Trophoblast cell (in vitro differentiated cells and primary cell): Measurements from ENCODE around the gene CRTC1.
A peak's percentile ranks its signal among the peaks of the same experiment; 100 is the strongest.

Experiments
- DNase-seq, 2 donors: peaks; one replicate each; pipeline ENCODE4 v3.0.0-alpha.2; 2016
- H2AFZ ChIP-seq: 2 replicates; pipeline ENCODE4 v1.6.1; 2013; ENCODE audit warnings: low read length, moderate library complexity, mild to moderate bottlenecking; ENCODE audit not compliant: insufficient read depth, poor library complexity
- H2AK5ac ChIP-seq: 2 replicates; pipeline ENCODE4 v1.6.1; 2013; ENCODE audit warnings: mild to moderate bottlenecking, low read length
- H2BK120ac ChIP-seq: 2 replicates; pipeline ENCODE4 v1.6.1; 2013; ENCODE audit warnings: low read length, mild to moderate bottlenecking, moderate library complexity; ENCODE audit not compliant: insufficient read depth, poor library complexity
- H2BK12ac ChIP-seq: 2 replicates; pipeline ENCODE4 v1.6.1; 2013; ENCODE audit warnings: mild to moderate bottlenecking, low read length, moderate library complexity
- H2BK5ac ChIP-seq: 2 replicates; pipeline ENCODE4 v1.6.1; 2013; ENCODE audit warnings: low read length, low read depth, moderate library complexity, mild to moderate bottlenecking; ENCODE audit not compliant: poor library complexity
- H3K14ac ChIP-seq: 2 replicates; pipeline ENCODE4 v1.6.1; 2013; ENCODE audit warnings: mild to moderate bottlenecking, low read length
- H3K18ac ChIP-seq: 2 replicates; pipeline ENCODE4 v1.6.1; 2013; ENCODE audit warnings: mild to moderate bottlenecking, low read length
- H3K23ac ChIP-seq: 2 replicates; pipeline ENCODE4 v1.6.1; 2013; ENCODE audit warnings: low read length
- H3K27ac ChIP-seq: 2 replicates; pipeline ENCODE4 v1.5.1; 2013; ENCODE audit warnings: low read depth, mild to moderate bottlenecking, inconsistent platforms, low read length, moderate library complexity
- H3K27me3 ChIP-seq: 2 replicates; pipeline ENCODE4 v1.6.1; 2013; ENCODE audit warnings: inconsistent platforms, mild to moderate bottlenecking, low read length, moderate library complexity; ENCODE audit not compliant: insufficient read depth
- H3K36me3 ChIP-seq, 2 experiments: 1 replicate in 1 of 2; 2 replicates in 1 of 2; pipeline ENCODE4 v1.6.1; 2013; ENCODE audit warnings: low read length in 2 of 2, mild to moderate bottlenecking in 2 of 2, moderate library complexity in 1 of 2; ENCODE audit not compliant: insufficient read depth in 2 of 2, control insufficient read depth in 1 of 2
- H3K4ac ChIP-seq: 2 replicates; pipeline ENCODE4 v1.6.1; 2013; ENCODE audit warnings: low read depth, mild to moderate bottlenecking, low read length, moderate library complexity
- H3K4me1 ChIP-seq, 2 experiments: 1 replicate in 1 of 2; 2 replicates in 1 of 2; pipeline ENCODE4 v1.6.1; 2013; ENCODE audit warnings: low read length in 2 of 2, mild to moderate bottlenecking in 2 of 2, moderate library complexity in 1 of 2; ENCODE audit not compliant: insufficient read depth in 2 of 2, control insufficient read depth in 1 of 2
- H3K4me2 ChIP-seq: 2 replicates; pipeline ENCODE4 v1.6.1; 2013; ENCODE audit warnings: inconsistent platforms, mild to moderate bottlenecking, low read length, moderate library complexity
- H3K4me3 ChIP-seq: 2 replicates; pipeline ENCODE4 v1.5.1; 2013; ENCODE audit warnings: mild to moderate bottlenecking, low read depth, low read length, inconsistent platforms
- H3K79me1 ChIP-seq: one replicate; pipeline ENCODE4 v1.6.1; 2013; ENCODE audit warnings: low read length
- H3K79me2 ChIP-seq: 2 replicates; pipeline ENCODE4 v1.6.1; 2013; ENCODE audit warnings: low read length, mild to moderate bottlenecking; ENCODE audit not compliant: control insufficient read depth, insufficient read depth, poor library complexity
- H3K9ac ChIP-seq: 2 replicates; pipeline ENCODE4 v1.6.1; 2013; ENCODE audit warnings: mild to moderate bottlenecking, low read length
- H3K9me3 ChIP-seq: 2 replicates; pipeline ENCODE4 v1.6.1; 2013; ENCODE audit warnings: low read depth, mild to moderate bottlenecking, control low read depth, inconsistent platforms, low read length; ENCODE audit not compliant: insufficient read depth
- H4K12ac ChIP-seq: 2 replicates; pipeline ENCODE4 v1.6.1; 2013; ENCODE audit warnings: low read depth, mild to moderate bottlenecking, low read length, moderate library complexity
- H4K8ac ChIP-seq: 2 replicates; pipeline ENCODE4 v1.6.1; 2013; ENCODE audit warnings: low read depth, mild to moderate bottlenecking, low read length, moderate library complexity
- H4K91ac ChIP-seq: one replicate; pipeline ENCODE4 v1.6.1; 2013; ENCODE audit warnings: low read depth, mild to moderate bottlenecking, low read length, moderate library complexity
- WGBS: extraction: QIAGEN DNeasy Blood & Tissue Kit; methylation state at CpG from one replicate; pipeline ENCODE4 v1.1.7; 2013; ENCODE audit warnings: missing lambda C conversion rate; ENCODE audit not compliant: insufficient read length, insufficient coverage; ENCODE audit errors: extremely low coverage; 5-methylcytosine and 5-hydroxymethylcytosine counted together

Gene CRTC1

DNA sequence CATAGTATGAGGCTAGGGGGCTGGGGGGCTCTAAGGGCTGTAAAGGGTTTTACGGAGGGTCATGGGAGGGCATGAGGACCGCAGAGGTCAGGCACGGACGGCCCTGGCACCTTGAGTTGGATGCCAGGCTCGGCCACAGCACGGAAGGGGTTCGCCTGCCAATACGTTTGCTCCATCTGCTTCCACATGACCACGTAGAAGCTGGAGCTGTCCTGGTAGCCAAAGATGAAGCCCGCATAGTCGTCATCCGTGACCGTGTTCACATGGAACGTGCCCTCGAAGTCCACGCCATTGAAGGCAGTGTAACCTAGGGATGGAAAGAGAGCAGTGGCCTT, 101.3 kb downstream of the CRTC1 start:
- Histone ChIP-seq H2BK12ac (no peak overlapping the region), H3K9me3 (peaks cover 24% of the 10 kb centered on the region), H3K36me3 (no peaks in the 10 kb centered on the region), H2BK5ac (no peak overlapping the region), H4K12ac (no peak overlapping the region), H3K27me3 (peaks cover 40% of the 10 kb centered on the region), H4K8ac (no peak overlapping the region), H2AK5ac (no peak overlapping the region), H3K4ac (no peak overlapping the region), H3K79me2 (no peaks in the 10 kb centered on the region), H2BK120ac (no peak overlapping the region), H3K4me1 (no peaks in the 10 kb centered on the region), H3K79me1 (no peaks in the 10 kb centered on the region), H3K27ac (no peak overlapping the region), H3K23ac (no peak overlapping the region), H4K91ac (no peak overlapping the region), H3K4me2 (no peak overlapping the region), H3K14ac (no peak overlapping the region), H3K9ac (no peak overlapping the region), H3K4me3 (no peak overlapping the region), H3K18ac (no peak overlapping the region), H2AFZ (no peak overlapping the region)
- DNase-seq, result peak in 1 of 2 donors; percentile 41
- WGBS, result no CpG with 5 or more reads among the region's 16 CpGs

DNA sequence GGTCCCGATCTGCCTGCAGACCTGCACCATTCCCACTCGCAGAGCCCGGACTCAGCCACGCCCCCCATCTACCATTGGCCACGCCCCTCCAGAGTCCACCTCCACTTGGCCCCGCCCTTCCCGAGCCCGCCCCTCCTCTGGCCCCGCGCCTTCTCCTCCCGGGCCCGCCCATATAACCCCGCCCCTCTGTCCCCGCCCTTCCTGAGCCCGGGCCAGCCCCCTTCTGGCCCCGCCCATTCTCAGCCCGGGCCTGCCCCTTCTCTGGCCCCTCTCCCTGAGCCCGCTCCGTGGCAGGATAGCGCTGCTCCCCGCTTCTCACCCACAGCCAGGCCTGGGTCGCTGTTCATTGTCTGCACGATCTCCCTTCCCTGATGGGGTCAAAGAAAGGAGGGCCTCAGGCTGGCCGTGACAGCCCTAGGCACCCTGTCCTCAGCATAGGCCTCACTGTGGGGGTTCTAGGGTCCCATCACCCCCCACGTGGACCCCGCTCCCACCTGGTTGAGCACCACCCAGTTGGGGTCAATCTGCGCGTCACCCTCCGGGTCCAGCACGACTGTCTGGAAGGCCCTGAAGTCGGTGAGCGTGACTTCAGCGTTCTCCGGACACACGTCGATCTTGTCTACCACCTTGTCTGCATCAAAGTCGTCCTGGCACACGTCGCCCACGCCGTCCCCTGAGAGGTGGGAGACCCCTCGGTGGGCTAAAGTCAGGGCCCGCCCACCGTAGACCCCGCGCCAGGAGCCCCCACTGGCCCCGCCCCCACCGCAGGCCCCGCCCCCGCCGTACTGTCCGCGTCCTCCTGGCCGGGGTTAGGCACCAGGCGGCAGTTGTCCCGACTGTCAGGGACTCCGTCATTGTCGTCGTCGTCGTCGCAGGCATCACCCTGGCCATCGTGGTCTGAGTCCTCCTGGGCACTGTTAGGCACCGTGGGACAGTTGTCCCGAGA, 102.0 kb downstream of the CRTC1 start:
- no peak overlapping the region for H4K12ac ChIP-seq
- peak; percentile 36 to 38 for DNase-seq
- no peak overlapping the region for H3K4ac ChIP-seq

DNA sequence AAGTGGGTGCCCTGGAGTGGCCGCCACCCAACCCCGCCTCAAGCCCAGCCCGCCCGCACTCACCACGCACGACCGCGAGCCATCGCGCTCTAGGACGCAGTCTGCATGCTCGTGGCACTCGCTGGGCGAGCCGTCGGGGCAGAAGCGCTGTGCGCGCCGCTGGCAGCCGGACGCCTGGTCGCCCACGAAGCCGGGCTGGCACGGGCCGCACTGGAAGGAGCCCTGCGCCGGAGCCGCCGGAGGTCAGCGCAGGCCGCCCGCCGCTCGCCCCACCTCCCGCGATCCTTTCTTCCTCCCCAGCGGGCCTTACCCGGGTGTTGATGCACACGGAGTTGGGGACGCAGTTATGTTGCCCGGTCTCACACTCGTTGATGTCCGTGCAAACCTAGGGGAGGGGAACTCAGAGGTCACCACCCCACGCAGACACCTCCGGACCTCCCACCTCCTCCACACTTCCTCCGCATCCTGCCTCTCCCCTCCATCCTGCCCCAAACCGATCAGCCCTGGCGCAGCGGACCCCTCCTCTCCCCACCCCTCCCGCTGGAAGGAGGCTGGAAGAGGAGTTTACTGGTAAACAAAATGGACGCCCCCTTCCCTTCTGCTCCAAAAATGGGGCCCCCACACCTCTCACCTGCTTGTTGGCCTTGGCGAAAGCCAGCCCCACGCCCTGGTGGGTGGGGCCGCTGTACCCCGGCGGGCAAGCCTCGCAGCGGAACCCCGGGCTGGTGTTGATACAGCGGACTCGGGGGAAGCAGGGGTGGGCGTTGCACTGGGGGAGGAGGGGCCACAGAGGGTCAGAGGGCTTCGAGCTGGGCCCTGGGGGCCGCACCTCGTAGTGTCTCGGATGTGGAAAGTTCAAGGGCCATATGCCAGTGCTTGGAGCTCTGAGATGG, 105.3 kb downstream of the CRTC1 start:
- no peaks in the 10 kb centered on the region for H3K4me1 ChIP-seq
- no peak overlapping the region for H2BK120ac ChIP-seq
- no peaks in the 10 kb centered on the region for H3K79me1 ChIP-seq
- no peak overlapping the region for H3K27ac ChIP-seq
- H2BK12ac ChIP-seq, result no peak overlapping the region
- H4K8ac ChIP-seq, result no peak overlapping the region
- H3K79me2 ChIP-seq, result no peaks in the 10 kb centered on the region
- H3K4me3 ChIP-seq, result no peak overlapping the region
- H3K36me3 ChIP-seq, result no peaks in the 10 kb centered on the region
- DNase-seq, result no peak
- H2AK5ac ChIP-seq, result no peak overlapping the region
- no peak overlapping the region for H3K14ac ChIP-seq
- H3K23ac ChIP-seq, result no peak overlapping the region
- H3K27me3 ChIP-seq, result peaks cover 68% of the 10 kb centered on the region
- WGBS, result no CpG with 5 or more reads among the region's 68 CpGs
- H4K91ac ChIP-seq, result no peak overlapping the region
- no peak overlapping the region for H4K12ac ChIP-seq
- peaks cover 23% of the 10 kb centered on the region for H3K9me3 ChIP-seq
- H2BK5ac ChIP-seq, result no peak overlapping the region
- H3K4me2 ChIP-seq, result no peak overlapping the region
- no peak overlapping the region for H3K4ac ChIP-seq
- no peak overlapping the region for H3K9ac ChIP-seq
- no peak overlapping the region for H3K18ac ChIP-seq
- no peak overlapping the region for H2AFZ ChIP-seq

More for the DNA sequence above, 102.0 kb downstream of the CRTC1 start:
- peaks cover 46% of the 10 kb centered on the region for H3K27me3 ChIP-seq
- no peak overlapping the region for H3K4me2 ChIP-seq
- WGBS, result no CpG with 5 or more reads among the region's 65 CpGs
- peak overlapping the region; percentile 33 for H3K4me3 ChIP-seq
- no peak overlapping the region for H2AFZ ChIP-seq
- H3K4me1 ChIP-seq, result no peaks in the 10 kb centered on the region
- H4K8ac ChIP-seq, result no peak overlapping the region
- no peak overlapping the region for H4K91ac ChIP-seq
- H2BK5ac ChIP-seq, result no peak overlapping the region
- no peak overlapping the region for H3K27ac ChIP-seq
- H3K79me1 ChIP-seq, result no peaks in the 10 kb centered on the region
- no peak overlapping the region for H3K18ac ChIP-seq
- no peak overlapping the region for H3K23ac ChIP-seq
- no peak overlapping the region for H3K9ac ChIP-seq
- no peak overlapping the region for H2BK120ac ChIP-seq
- no peaks in the 10 kb centered on the region for H3K36me3 ChIP-seq
- H3K79me2 ChIP-seq, result no peaks in the 10 kb centered on the region
- no peak overlapping the region for H2AK5ac ChIP-seq
- H2BK12ac ChIP-seq, result no peak overlapping the region
- no peak overlapping the region for H3K14ac ChIP-seq
- H3K9me3 ChIP-seq, result peaks cover 24% of the 10 kb centered on the region

DNA sequence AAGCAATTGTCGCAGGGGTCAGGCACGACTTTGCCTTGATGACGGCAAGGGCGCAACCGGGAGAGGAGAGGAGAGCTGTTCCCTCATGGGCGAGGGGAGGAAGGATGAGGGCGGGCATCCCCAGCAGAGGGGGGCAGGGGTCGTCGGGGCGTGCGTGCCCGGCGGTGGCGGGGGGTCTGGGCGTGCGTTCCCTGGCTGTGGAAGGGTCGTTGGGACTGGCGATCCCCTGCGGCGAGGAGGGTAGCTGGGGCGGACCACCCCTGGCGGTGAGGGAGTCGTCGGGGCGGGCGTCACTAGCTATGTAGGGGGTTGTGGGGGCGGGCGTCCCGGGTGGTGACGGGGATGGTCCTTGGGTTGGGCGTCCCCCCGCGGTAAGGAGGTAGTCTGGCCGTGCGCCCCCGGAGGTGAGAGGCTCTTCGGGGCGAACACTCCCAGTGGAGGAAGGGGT, 106.0 kb downstream of the CRTC1 start:
- Histone ChIP-seq H2BK12ac (no peak overlapping the region), H3K23ac (no peak overlapping the region), H3K4ac (no peak overlapping the region), H2BK5ac (no peak overlapping the region), H2AFZ (no peak overlapping the region), H4K12ac (no peak overlapping the region), H3K79me2 (no peaks in the 10 kb centered on the region), H3K4me2 (no peak overlapping the region), H3K36me3 (no peaks in the 10 kb centered on the region), H3K27me3 (peaks cover 66% of the 10 kb centered on the region), H3K4me3 (no peak overlapping the region), H2AK5ac (no peak overlapping the region), H2BK120ac (no peak overlapping the region), H3K14ac (no peak overlapping the region), H3K4me1 (no peaks in the 10 kb centered on the region), H3K18ac (no peak overlapping the region), H3K27ac (no peak overlapping the region), H4K91ac (no peak overlapping the region), H4K8ac (no peak overlapping the region), H3K9me3 (peaks cover 23% of the 10 kb centered on the region), H3K79me1 (no peaks in the 10 kb centered on the region), H3K9ac (no peak overlapping the region)
- WGBS, result no CpG with 5 or more reads among the region's 38 CpGs
- DNase-seq, result no peak
